GM12878 (cell line): ENCODE measurements around the gene DIAPH1. TPM values are rescaled to one million over a fixed set of nuclear protein-coding genes. Genes with fewer than 3 reads are reported as not detected.

Experiments used
- CEBPB ChIP-seq, 2 experiments: fragments of 150-350 bp in 1 of 2; IDR thresholded peaks; 2 replicates each; pipeline ENCODE4 v1.6.1; 2012 to 2014; ENCODE audit warnings: low read depth in 2 of 2, low read length in 2 of 2, borderline replicate concordance in 1 of 2, inconsistent platforms in 1 of 2
- CHD1 ChIP-seq: IDR thresholded peaks from 2 replicates; pipeline ENCODE4 v1.6.1; 2012; ENCODE audit warnings: low read depth, low read length, improper control_type of control experiment
- CHD4 ChIP-seq: fragments of 200-600 bp; sonication (generic); IDR thresholded peaks from 2 replicates; pipeline ENCODE4 v1.6.1; 2016; ENCODE audit warnings: mild to moderate bottlenecking
- EP300 ChIP-seq, 2 experiments: fragments of 150-350 bp in 1 of 2; IDR thresholded peaks; 2 replicates each; pipeline ENCODE4 v1.6.1; 2011 to 2012; ENCODE audit warnings: low read depth in 2 of 2, low read length in 2 of 2, borderline replicate concordance in 1 of 2, improper control_type of control experiment in 1 of 2, inconsistent platforms in 1 of 2; ENCODE audit not compliant: control insufficient read depth in 1 of 2
- GABPA ChIP-seq: IDR thresholded peaks from 2 replicates; pipeline ENCODE4 v1.6.1; 2014; ENCODE audit warnings: antibody characterized with exemption, low read depth, mild to moderate bottlenecking, inconsistent platforms
- HCFC1 ChIP-seq: fragments of 150-350 bp; IDR thresholded peaks from 2 replicates; pipeline ENCODE4 v1.6.1; 2014; ENCODE audit warnings: low read length
- IKZF2 ChIP-seq, 2 experiments: fragments of 450-650 bp; IDR thresholded peaks; 2 replicates each; pipeline ENCODE4 v1.6.1; 2017; ENCODE audit warnings: mild to moderate bottlenecking in 2 of 2, moderate library complexity in 2 of 2
- IRF3 ChIP-seq: fragments of 450-650 bp; IDR thresholded peaks from 2 replicates; pipeline ENCODE4 v1.6.1; 2014; ENCODE audit warnings: mild to moderate bottlenecking
- JUND ChIP-seq: IDR thresholded peaks from 2 replicates; pipeline ENCODE4 v1.6.1; 2012; ENCODE audit warnings: low read depth, mild to moderate bottlenecking, low read length, improper control_type of control experiment, moderate library complexity
- MEF2A ChIP-seq: IDR thresholded peaks from 2 replicates; pipeline ENCODE4 v1.6.1; 2011; ENCODE audit warnings: low read depth, mild to moderate bottlenecking, low read length, moderate library complexity; ENCODE audit not compliant: insufficient read depth
- MEF2B ChIP-seq: fragments of 450-650 bp; IDR thresholded peaks from 2 replicates; pipeline ENCODE4 v1.6.1; 2018; ENCODE audit warnings: mild to moderate bottlenecking, moderate library complexity; ENCODE audit not compliant: partially characterized antibody, poor library complexity, severe bottlenecking
- MXI1 ChIP-seq: fragments of 150-350 bp; IDR thresholded peaks from 2 replicates; pipeline ENCODE4 v1.6.1; 2011; ENCODE audit warnings: low read depth, mild to moderate bottlenecking, inconsistent platforms, low read length, improper control_type of control experiment
- NRF1 ChIP-seq: conservative IDR thresholded peaks from 2 replicates; pipeline ENCODE4 v1.6.1; 2011; ENCODE audit warnings: mild to moderate bottlenecking, low read depth, low read length, improper control_type of control experiment
- PAX8 ChIP-seq: fragments of 450-650 bp; IDR thresholded peaks from 2 replicates; pipeline ENCODE4 v1.6.1; 2017; ENCODE audit warnings: mild to moderate bottlenecking, moderate library complexity
- POLR2AphosphoS2 ChIP-seq: IDR thresholded peaks from 2 replicates; pipeline ENCODE4 v1.6.1; 2011; ENCODE audit warnings: low read depth, mild to moderate bottlenecking, low read length, improper control_type of control experiment, moderate library complexity
- POLR2AphosphoS5 ChIP-seq: IDR thresholded peaks from 2 replicates; pipeline ENCODE4 v1.6.1; 2011; ENCODE audit warnings: mild to moderate bottlenecking, low read length, inconsistent platforms
- RAD21 ChIP-seq: IDR thresholded peaks from 2 replicates; pipeline ENCODE4 v1.6.1; 2011; ENCODE audit warnings: mild to moderate bottlenecking, low read depth, low read length, moderate library complexity; ENCODE audit not compliant: insufficient read depth
- SMC3 ChIP-seq: IDR thresholded peaks from 2 replicates; pipeline ENCODE4 v1.6.1; 2011; ENCODE audit warnings: low read length, improper control_type of control experiment, borderline replicate concordance
- SRF ChIP-seq, 2 experiments: IDR thresholded peaks; 2 replicates each; pipeline ENCODE4 v1.6.1; 2011; ENCODE audit warnings: low read depth in 2 of 2, low read length in 2 of 2, mild to moderate bottlenecking in 1 of 2, moderate library complexity in 1 of 2
- SUPT20H ChIP-seq: IDR thresholded peaks from 2 replicates; pipeline ENCODE4 v1.6.1; 2011; ENCODE audit warnings: low read depth, mild to moderate bottlenecking, low read length, moderate library complexity, borderline replicate concordance; ENCODE audit not compliant: control insufficient read depth
- TARDBP ChIP-seq: IDR thresholded peaks from 2 replicates; pipeline ENCODE4 v1.6.1; 2016; ENCODE audit warnings: borderline replicate concordance
- TBL1XR1 ChIP-seq: IDR thresholded peaks from 2 replicates; pipeline ENCODE4 v1.6.1; 2012; ENCODE audit warnings: low read depth, low read length, improper control_type of control experiment
- ZBED1 ChIP-seq: IDR thresholded peaks from 2 replicates; pipeline ENCODE4 v1.6.1; 2016; ENCODE audit warnings: borderline replicate concordance
- ZNF217 ChIP-seq: fragments of 450-650 bp; IDR thresholded peaks from 2 replicates; pipeline ENCODE4 v1.6.1; 2017; ENCODE audit warnings: antibody characterized with exemption, mild to moderate bottlenecking
- ZNF622 ChIP-seq: fragments of 450-650 bp; IDR thresholded peaks from 2 replicates; pipeline ENCODE4 v1.6.1; 2017; ENCODE audit warnings: mild to moderate bottlenecking, inconsistent platforms
- polyA plus RNA-seq, 11 experiments: library from polyadenylated mRNA; depleted of rRNA in 4 of 11; unstranded in 6 of 11; stranded (reverse) in 5 of 11; fragments of >200 nt; fragmentation: Nextera tagmentation in 4 of 11; fragmentation: Illumina TruSeq in 1 of 11; extraction: Ambion mirVana in 4 of 11; extraction: Trizol in 1 of 11; gene quantifications; 1 replicate in 1 of 11; 2 replicates in 10 of 11; pipeline versions ENCODE4 v1.2.1 to v1.2.3, GENCODE V29; 2011 to 2016; ENCODE audit warnings: inconsistent platforms in 2 of 11, missing spikeins in 2 of 11, low read depth in 1 of 11
- total RNA-seq, 4 experiments: library from RNA; depleted of rRNA in 3 of 4; stranded (reverse); fragments of >200 nt in 3 of 4; fragmentation: Illumina TruSeq in 1 of 4; extraction: Trizol in 1 of 4; gene quantifications; 2 replicates each; pipeline versions ENCODE4 v1.2.1 to v1.2.3, GENCODE V29; 2013 to 2021
- TF ChIP-seq, protein P1 (sequence below): IDR thresholded peaks from 2 replicates; pipeline ENCODE4 v1.6.1; 2011; ENCODE audit warnings: low read depth, low read length, improper control_type of control experiment, borderline replicate concordance
- TF ChIP-seq, protein P2 (sequence below): fragments of 450-650 bp; conservative IDR thresholded peaks from 2 replicates; pipeline ENCODE4 v1.6.1; 2017; ENCODE audit warnings: mild to moderate bottlenecking, moderate library complexity

DIAPH1 gene
- total and polyA plus RNA-seq, 10 of the 15 experiments (the other 5 are each of a cell fraction or from before 2014, with no cell fraction given): 37.8 to 168 (median 59.0) TPM

DNA sequence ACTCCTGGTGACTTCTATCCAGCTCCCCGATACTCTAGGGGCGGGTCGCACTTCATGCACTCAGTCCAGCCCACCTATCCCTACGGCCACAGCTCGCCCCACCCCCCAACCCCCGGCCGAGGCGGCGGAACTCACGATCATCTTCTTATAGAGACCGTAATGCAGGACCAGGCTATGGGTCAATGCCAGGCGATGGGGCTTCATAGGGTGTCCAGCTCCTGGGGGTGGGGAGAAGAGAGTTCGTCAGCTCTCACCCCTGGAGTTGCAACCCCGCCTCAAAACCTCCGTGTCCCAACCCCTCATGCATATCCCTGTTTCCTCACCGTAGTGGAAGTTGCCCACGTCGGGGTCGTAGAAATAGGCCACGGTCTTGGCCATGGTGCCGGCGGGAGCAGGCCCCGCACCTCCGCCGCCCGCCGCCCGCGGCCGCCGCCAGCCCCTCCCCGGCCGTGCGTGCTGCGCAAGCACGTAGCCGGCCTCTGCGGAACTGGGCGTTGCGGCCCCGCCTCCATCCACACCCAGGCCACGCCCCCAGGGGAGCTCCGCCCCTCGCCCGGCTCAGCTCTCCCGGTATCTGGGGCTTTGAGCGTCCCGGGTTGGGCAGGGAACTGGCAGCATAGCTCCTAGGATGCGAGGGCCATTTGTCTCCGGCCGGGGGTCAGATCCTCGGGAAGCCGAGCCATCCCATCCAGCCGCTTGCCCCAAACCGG, 17.8 kb upstream of the DIAPH1 start, which contains the start of the genes HDAC3 and RELL2 (continued):
- TF ChIP-seq EP300 (IDR thresholded peaks at IDR 0.05; ENCODE audit: borderline replicate concordance in 1 of 2, control insufficient read depth in 1 of 2, low read depth in 2 of 2, low read length in 2 of 2) (no peak), SUPT20H (no peak), TBL1XR1 (no peak), MEF2B (no peak), IKZF2 (IDR thresholded peaks at IDR 0.05) (no peak), HCFC1 (no peak), ZNF622 (no peak), MEF2A (no peak), IRF3 (no peak), CHD4 (no peak), GABPA (no peak), SMC3 (no peak), NRF1 (peak; percentile 39), POLR2AphosphoS2 (peak; percentile 65; the same call in 1 of the 2 replicates), TARDBP (0 out of 2 replicates have a peak, but pooled peaks have one; percentile 5), ZNF217 (no peak), PAX8 (no peak), CEBPB (IDR thresholded peaks at IDR 0.05; ENCODE audit: borderline replicate concordance in 1 of 2, low read depth in 2 of 2, low read length in 2 of 2) (no peak), MXI1 (no peak), JUND (no peak), RAD21 (no peak), SRF (IDR thresholded peaks at IDR 0.05; ENCODE audit: low read depth in 2 of 2, low read length in 2 of 2) (no peak), POLR2AphosphoS5 (peak; percentile 54; the same call in 1 of the 2 replicates), CHD1 (0 out of 2 replicates have a peak, but pooled peaks have one; percentile 16), ZBED1 (no peak)
- TF ChIP-seq, protein P1, sequence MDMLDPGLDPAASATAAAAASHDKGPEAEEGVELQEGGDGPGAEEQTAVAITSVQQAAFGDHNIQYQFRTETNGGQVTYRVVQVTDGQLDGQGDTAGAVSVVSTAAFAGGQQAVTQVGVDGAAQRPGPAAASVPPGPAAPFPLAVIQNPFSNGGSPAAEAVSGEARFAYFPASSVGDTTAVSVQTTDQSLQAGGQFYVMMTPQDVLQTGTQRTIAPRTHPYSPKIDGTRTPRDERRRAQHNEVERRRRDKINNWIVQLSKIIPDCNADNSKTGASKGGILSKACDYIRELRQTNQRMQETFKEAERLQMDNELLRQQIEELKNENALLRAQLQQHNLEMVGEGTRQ: no peak
- TF ChIP-seq, protein P2, sequence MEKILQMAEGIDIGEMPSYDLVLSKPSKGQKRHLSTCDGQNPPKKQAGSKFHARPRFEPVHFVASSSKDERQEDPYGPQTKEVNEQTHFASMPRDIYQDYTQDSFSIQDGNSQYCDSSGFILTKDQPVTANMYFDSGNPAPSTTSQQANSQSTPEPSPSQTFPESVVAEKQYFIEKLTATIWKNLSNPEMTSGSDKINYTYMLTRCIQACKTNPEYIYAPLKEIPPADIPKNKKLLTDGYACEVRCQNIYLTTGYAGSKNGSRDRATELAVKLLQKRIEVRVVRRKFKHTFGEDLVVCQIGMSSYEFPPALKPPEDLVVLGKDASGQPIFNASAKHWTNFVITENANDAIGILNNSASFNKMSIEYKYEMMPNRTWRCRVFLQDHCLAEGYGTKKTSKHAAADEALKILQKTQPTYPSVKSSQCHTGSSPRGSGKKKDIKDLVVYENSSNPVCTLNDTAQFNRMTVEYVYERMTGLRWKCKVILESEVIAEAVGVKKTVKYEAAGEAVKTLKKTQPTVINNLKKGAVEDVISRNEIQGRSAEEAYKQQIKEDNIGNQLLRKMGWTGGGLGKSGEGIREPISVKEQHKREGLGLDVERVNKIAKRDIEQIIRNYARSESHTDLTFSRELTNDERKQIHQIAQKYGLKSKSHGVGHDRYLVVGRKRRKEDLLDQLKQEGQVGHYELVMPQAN: peak; percentile 67
